ENCODE results near the gene NCAPH2. TPM values are rescaled to one million over a fixed set of nuclear protein-coding genes. Genes with fewer than 3 reads are reported as not detected.

Gene NCAPH2
- total RNA-seq, 2 donors from 2014 or later = 27.4 to 71.5 TPM

DNA sequence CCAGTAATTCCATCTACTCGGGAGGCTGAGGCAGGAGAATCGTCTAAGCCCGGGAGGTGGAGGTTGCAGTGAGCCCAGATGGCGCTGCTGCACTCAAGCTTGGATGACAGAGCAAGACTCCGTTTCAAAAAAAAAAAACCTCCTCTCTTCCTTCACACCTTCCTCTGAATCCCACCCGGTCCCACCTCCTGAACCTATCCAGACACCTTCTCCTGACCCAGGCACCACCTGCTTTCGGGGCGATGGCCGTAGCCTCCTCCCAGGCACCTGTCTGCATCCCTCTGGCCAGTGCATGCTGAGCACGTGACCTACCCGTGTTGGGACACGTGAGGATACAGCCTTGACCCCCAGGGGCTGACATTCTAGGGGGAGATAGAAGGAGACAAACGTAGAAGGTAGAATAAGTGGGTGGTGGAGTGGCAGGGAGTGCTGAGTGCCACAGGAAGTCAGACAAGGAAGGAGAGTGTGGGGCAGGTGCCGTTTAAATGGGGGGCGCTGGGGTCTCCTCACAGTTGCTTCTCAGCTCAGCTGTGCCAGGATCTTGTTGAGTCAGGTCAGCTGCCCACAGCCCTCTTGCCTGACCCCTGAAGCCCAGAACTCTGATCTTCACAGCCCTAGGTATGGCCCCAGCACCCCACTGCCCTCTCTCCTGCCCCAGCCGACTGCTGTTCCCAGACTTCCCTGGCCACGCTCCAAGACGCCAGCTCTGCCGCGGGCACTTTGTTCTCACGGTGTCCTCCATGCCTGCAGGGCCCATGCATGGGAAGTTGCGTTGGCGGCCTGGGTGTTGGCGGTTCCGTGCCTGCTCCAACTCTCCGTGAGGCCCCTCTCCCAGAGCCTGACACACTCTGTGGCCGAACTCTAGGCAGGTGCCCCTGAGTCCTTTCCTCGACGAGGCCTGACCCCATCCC is 22.5 kb upstream of the NCAPH2 start:
- no peaks in the 10 kb centered on the region for H3K36me3 ChIP-seq
- no peak overlapping the region for H3K9ac ChIP-seq (ENCODE audit: low read depth in 2 of 2, low read length in 2 of 2)
- DNase-seq = no peak
- H3K4me1 ChIP-seq = peaks cover 15% of the 10 kb centered on the region
- intact Hi-C loops (cut with DNase I) = no loop called here
- no peaks in the 10 kb centered on the region for H3K9me3 ChIP-seq
- no peak overlapping the region for H3K4me3 ChIP-seq
- H3K27me3 ChIP-seq = peaks cover 21% of the 10 kb centered on the region
- H3K27ac ChIP-seq = no peak overlapping the region
- TF ChIP-seq, protein P1, sequence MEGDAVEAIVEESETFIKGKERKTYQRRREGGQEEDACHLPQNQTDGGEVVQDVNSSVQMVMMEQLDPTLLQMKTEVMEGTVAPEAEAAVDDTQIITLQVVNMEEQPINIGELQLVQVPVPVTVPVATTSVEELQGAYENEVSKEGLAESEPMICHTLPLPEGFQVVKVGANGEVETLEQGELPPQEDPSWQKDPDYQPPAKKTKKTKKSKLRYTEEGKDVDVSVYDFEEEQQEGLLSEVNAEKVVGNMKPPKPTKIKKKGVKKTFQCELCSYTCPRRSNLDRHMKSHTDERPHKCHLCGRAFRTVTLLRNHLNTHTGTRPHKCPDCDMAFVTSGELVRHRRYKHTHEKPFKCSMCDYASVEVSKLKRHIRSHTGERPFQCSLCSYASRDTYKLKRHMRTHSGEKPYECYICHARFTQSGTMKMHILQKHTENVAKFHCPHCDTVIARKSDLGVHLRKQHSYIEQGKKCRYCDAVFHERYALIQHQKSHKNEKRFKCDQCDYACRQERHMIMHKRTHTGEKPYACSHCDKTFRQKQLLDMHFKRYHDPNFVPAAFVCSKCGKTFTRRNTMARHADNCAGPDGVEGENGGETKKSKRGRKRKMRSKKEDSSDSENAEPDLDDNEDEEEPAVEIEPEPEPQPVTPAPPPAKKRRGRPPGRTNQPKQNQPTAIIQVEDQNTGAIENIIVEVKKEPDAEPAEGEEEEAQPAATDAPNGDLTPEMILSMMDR (IDR thresholded peaks at IDR 0.05) = no peak

DNA sequence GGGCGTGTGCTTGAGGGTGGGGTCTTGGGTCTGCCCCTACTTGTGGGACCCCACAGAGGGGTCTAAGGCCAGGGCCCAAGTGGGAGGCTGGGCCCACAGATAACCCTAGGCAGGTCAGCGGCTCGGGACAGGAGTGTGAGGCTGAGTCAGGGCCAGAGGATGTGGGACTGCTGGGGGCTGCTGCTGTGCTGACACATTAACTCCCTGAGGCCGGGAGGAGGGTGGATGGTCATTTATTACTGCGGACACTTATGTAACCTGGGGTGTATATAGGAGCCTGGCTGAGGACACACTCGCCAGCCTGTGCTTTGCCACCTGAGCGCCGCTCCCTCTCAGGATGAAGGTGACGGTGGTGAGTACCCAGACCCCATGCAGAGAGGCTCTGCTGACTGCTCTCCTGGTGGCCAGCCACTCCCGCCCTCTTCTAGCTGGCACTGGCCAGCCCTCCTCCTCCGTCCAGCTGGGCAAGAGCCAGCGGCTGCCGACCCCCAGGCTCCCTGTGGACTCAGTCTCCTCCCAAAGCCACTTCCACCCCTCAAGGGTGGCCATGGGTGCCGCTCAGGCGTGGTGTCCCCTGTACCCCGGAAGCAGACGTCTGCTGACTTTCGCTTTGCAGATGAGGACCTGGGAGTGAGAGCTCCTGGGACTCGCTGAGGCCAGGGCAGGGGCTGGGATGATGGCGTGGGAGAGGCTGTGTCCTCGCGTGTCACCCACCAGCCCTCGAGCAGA is 21.3 kb upstream of the NCAPH2 start, which contains the start of gene MIOX:
Gene MIOX, plus strand, starts transcription at position 299 of the 729 bp plus-strand sequence. Its CDS starts 39 bp downstream, at position 338.
- Histone ChIP-seq H3K4me3 (no peak within 1 kb of the TSS), H3K27me3 (peaks cover 9% of the 10 kb centered on the region), H3K9ac (ENCODE audit: low read depth in 2 of 2, low read length in 2 of 2) (no peak within 1 kb of the TSS), H3K36me3 (no peaks in the 10 kb centered on the region), H3K4me1 (peaks cover 9% of the 10 kb centered on the region), H3K27ac (no peak within 1 kb of the TSS), H3K9me3 (no peaks in the 10 kb centered on the region)
- no peak for DNase-seq
- TF ChIP-seq, protein P1 (IDR thresholded peaks at IDR 0.05) = no peak
- intact Hi-C loops (cut with DNase I) = no loop called here

DNA sequence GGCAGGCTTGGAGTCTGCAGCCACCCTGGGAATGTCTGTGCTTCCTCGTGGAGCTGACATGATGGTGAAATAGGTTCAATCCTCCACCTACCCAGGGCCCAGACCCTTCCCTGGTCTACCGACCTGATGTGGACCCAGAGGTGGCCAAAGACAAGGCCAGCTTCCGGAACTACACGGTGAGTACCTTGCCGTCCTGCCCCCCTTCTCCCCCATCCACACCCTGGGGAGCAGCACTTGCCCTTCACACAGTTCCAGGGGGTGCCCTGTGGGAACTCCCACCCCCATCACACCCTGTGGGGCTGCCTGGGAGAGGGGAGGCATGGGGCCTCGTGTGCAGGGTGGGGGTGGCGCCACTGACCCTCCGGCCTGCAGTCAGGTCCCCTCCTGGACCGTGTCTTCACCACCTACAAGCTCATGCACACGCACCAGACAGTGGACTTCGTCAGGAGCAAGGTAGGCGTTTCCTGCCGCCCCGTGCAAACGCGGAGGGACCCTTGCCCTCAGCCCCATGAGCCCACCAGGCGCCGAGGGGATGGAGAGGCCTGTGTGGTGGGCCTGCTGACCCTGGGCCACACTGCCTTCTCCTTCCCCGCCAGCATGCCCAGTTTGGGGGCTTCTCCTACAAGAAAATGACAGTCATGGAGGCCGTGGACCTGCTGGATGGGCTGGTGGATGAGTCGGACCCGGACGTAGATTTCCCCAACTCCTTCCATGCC is 20.6 kb upstream of the NCAPH2 start:
- no peaks in the 10 kb centered on the region for H3K36me3 ChIP-seq
- DNase-seq = no peak
- peaks cover 6% of the 10 kb centered on the region for H3K4me1 ChIP-seq
- H3K9ac ChIP-seq (ENCODE audit: low read depth in 2 of 2, low read length in 2 of 2) = no peak overlapping the region
- H3K9me3 ChIP-seq = no peaks in the 10 kb centered on the region
- TF ChIP-seq, protein P1 (IDR thresholded peaks at IDR 0.05) = no peak
- intact Hi-C loops (cut with DNase I) = no loop called here
- H3K27ac ChIP-seq = no peak overlapping the region
- no peak overlapping the region for H3K4me3 ChIP-seq
- H3K27me3 ChIP-seq = peaks cover 2% of the 10 kb centered on the region

DNA sequence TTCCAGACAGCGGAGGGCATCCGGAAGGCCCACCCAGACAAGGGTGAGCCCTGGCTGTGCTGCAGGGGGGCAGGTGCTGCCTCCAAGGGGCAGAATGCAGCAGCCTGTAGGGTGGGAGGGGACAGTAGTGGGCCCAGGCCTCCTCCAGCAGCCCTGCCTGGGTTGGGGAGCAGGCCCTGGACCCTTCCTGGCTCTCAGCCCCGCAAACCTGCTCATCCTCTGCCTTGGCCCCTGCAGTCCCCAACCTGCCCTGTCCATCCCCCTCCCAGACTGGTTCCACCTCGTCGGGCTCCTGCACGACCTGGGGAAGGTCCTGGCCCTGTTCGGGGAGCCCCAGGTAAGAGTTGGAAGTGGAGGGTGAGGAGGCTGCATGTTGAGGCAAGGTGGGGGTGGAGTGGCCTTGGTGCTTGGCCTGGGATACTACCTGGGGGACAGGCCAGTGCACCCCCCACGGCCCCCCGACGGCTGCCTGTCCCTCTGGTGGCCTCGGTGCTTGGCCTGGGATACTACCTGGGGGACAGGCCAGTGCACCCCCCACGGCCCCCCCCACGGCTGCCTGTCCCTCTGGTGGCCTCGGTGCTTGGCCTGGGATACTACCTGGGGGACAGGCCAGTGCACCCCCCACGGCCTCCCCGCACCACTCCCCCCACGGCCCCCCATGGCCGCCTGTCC is 19.9 kb upstream of the NCAPH2 start:
- Histone ChIP-seq H3K27ac (no peak overlapping the region), H3K36me3 (no peaks in the 10 kb centered on the region), H3K9ac (ENCODE audit: low read depth in 2 of 2, low read length in 2 of 2) (no peak overlapping the region), H3K27me3 (no peaks in the 10 kb centered on the region), H3K4me1 (peaks cover 6% of the 10 kb centered on the region), H3K4me3 (no peak overlapping the region), H3K9me3 (no peaks in the 10 kb centered on the region)
- no peak for DNase-seq
- TF ChIP-seq, protein P1 (IDR thresholded peaks at IDR 0.05) = no peak
- intact Hi-C loops (cut with DNase I) = no loop called here

DNA sequence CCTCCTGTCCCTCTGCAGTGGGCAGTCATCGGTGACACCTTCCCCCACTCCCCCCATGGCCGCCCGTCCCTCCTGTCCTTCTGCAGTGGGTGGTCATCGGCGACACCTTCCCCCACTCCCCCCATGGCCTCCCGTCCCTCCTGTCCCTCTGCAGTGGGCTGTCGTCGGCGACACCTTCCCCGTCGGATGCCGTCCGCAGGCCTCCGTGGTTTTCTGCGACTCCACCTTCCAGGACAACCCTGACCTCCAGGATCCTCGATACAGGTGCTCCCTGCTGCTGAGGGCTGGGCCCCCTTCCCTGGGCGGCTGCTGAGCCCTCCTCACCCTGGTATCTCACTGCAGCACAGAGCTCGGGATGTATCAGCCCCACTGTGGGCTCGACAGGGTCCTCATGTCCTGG is 19.1 kb upstream of the NCAPH2 start:
- Histone ChIP-seq H3K9ac (ENCODE audit: low read depth in 2 of 2, low read length in 2 of 2) (no peak overlapping the region), H3K4me1 (peaks cover 6% of the 10 kb centered on the region), H3K4me3 (no peak overlapping the region), H3K36me3 (no peaks in the 10 kb centered on the region), H3K9me3 (no peaks in the 10 kb centered on the region), H3K27me3 (no peaks in the 10 kb centered on the region), H3K27ac (no peak overlapping the region)
- intact Hi-C loops (cut with DNase I) = no loop called here
- no peak for DNase-seq
- TF ChIP-seq, protein P1 (IDR thresholded peaks at IDR 0.05) = no peak

All from colonic mucosa (tissue), 4 donors.